Osteoblast (primary cell): ENCODE data around the gene PHETA2. TPM values are rescaled to one million over a fixed set of nuclear protein-coding genes. Genes with fewer than 3 reads are reported as not detected.

Experiments
- DNase-seq: peaks from one replicate; pipeline ENCODE4 v3.0.0; 2011; ENCODE audit warnings: low spot score, mixed read lengths; ENCODE audit not compliant: insufficient read length; ENCODE audit errors: missing footprints
- H2AFZ ChIP-seq: 2 replicates; pipeline ENCODE4 v1.6.0; 2011; ENCODE audit warnings: mild to moderate bottlenecking, low read length
- H3K27ac ChIP-seq: 2 replicates; pipeline ENCODE4 v1.5.1; 2011; ENCODE audit warnings: mild to moderate bottlenecking, low read depth, low read length, moderate library complexity
- H3K27me3 ChIP-seq: 2 replicates; pipeline ENCODE4 v1.6.0; 2012; ENCODE audit warnings: mild to moderate bottlenecking, control low read depth, inconsistent platforms, low read length, moderate library complexity; ENCODE audit not compliant: insufficient read depth
- H3K36me3 ChIP-seq: 2 replicates; pipeline ENCODE4 v1.5.1; 2011; ENCODE audit warnings: mild to moderate bottlenecking, low read length, control low read depth, moderate library complexity; ENCODE audit not compliant: insufficient read depth
- H3K4me1 ChIP-seq: 2 replicates; pipeline ENCODE4 v1.5.1; 2011; ENCODE audit warnings: mild to moderate bottlenecking, low read length, control low read depth, moderate library complexity; ENCODE audit not compliant: insufficient read depth
- H3K4me2 ChIP-seq: 2 replicates; pipeline ENCODE4 v1.6.0; 2011; ENCODE audit warnings: mild to moderate bottlenecking, low read length; ENCODE audit not compliant: insufficient read depth
- H3K4me3 ChIP-seq: fragments of 200-600 bp; sonication (generic); 3 replicates; pipeline ENCODE4 v1.5.1; 2012; ENCODE audit warnings: mild to moderate bottlenecking, low read length, inconsistent platforms; ENCODE audit not compliant: insufficient read depth
- H3K79me2 ChIP-seq: 2 replicates; pipeline ENCODE4 v1.6.0; 2012; ENCODE audit warnings: mild to moderate bottlenecking, low read length, control low read depth, inconsistent platforms; ENCODE audit not compliant: insufficient read depth
- H3K9me3 ChIP-seq: 2 replicates; pipeline ENCODE4 v1.5.1; 2011; ENCODE audit warnings: low read depth, low read length, control low read depth
- H4K20me1 ChIP-seq: 2 replicates; pipeline ENCODE4 v1.6.0; 2012; ENCODE audit warnings: mild to moderate bottlenecking, low read length, control low read depth; ENCODE audit not compliant: insufficient read depth
- total RNA-seq: library from RNA; depleted of rRNA; stranded (reverse); fragments of >200 nt; gene quantifications from 2 replicates; pipeline ENCODE4 v1.2.3, GENCODE V29; 2012
- TF ChIP-seq, protein P1 (sequence below): IDR thresholded peaks from 2 replicates; pipeline ENCODE4 v1.5.1; 2011; ENCODE audit warnings: mild to moderate bottlenecking, low read depth, low read length, moderate library complexity; ENCODE audit errors: extremely low read depth

The PHETA2 gene
- total RNA-seq, 1 donor, result 23.9 TPM

DNA sequence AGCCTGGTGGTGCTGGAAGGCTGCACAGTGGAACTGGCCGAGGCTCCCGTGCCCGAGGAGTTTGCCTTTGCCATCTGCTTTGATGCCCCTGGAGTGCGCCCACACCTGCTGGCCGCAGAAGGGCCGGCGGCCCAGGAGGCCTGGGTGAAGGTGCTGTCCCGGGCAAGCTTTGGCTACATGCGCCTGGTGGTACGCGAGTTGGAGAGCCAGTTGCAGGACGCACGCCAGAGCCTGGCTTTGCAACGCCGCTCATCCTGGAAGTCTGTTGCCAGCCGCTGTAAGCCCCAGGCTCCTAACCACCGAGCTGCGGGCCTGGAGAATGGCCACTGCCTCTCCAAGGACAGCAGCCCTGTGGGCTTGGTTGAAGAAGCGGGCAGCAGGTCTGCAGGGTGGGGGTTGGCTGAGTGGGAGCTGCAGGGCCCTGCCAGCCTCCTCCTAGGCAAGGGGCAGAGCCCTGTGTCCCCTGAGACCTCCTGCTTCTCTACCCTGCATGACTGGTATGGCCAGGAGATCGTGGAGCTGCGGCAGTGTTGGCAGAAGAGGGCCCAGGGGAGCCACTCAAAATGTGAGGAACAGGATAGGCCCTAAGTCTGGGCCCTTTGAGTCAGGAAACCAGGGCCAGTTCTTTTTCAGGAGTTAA lies 3.6 kb downstream of the PHETA2 start:
- H3K27me3 ChIP-seq, result no peaks in the 10 kb centered on the region
- H3K4me3 ChIP-seq, result no peak overlapping the region
- no peak overlapping the region for H2AFZ ChIP-seq
- H3K27ac ChIP-seq, result no peak overlapping the region
- peaks cover 26% of the 10 kb centered on the region for H3K4me1 ChIP-seq
- no peaks in the 10 kb centered on the region for H4K20me1 ChIP-seq
- peaks cover 39% of the 10 kb centered on the region for H3K36me3 ChIP-seq
- DNase-seq, result peak; percentile 69
- peaks cover 35% of the 10 kb centered on the region for H3K79me2 ChIP-seq
- H3K9me3 ChIP-seq, result no peaks in the 10 kb centered on the region
- H3K4me2 ChIP-seq, result no peak overlapping the region
- TF ChIP-seq, protein P1, sequence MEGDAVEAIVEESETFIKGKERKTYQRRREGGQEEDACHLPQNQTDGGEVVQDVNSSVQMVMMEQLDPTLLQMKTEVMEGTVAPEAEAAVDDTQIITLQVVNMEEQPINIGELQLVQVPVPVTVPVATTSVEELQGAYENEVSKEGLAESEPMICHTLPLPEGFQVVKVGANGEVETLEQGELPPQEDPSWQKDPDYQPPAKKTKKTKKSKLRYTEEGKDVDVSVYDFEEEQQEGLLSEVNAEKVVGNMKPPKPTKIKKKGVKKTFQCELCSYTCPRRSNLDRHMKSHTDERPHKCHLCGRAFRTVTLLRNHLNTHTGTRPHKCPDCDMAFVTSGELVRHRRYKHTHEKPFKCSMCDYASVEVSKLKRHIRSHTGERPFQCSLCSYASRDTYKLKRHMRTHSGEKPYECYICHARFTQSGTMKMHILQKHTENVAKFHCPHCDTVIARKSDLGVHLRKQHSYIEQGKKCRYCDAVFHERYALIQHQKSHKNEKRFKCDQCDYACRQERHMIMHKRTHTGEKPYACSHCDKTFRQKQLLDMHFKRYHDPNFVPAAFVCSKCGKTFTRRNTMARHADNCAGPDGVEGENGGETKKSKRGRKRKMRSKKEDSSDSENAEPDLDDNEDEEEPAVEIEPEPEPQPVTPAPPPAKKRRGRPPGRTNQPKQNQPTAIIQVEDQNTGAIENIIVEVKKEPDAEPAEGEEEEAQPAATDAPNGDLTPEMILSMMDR, result no peak

DNA sequence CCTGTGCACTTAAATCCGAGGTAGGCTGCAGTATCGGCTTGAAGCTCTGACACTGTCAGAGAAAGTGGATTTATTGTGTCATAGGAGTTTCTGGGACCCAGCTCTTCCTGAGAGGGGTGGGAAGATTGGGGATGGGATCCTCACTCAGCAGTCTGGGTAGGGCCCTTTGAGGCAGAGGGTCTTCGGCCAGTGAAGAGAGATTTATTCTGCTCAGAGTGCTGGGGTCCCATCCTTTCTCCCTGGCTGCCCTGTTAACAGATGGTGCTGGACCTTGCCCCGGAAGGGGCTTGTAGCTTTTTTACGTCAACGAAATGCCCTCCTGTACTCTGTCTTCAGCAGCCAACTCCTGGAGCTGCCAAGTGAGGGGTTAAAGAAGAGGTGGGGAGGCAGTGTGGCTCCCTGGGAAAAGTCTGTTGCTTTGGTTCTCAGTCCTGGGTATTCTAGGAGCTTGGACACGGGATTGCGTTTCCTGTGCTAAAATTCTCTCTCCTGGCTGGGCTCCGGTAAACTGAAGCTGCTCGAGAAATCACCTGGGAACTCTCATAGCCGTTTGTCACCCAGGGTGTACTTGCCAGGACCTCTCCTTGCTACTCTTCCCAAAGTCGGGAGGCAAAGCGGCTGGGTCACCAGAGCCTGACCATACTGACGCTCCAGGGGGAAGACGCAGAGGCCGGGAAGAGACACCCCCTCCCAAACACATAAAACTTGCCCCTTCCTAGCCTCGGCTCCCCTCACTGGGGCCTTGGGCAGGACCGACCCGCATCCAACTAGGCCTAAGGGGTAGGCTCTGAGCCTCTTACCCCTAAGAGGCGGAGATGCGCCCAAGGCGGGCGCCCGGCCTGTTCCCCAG lies 4.6 kb downstream of the PHETA2 start:
- TF ChIP-seq, protein P1, result no peak
- H2AFZ ChIP-seq, result peak overlapping the region; percentile 75
- H3K9me3 ChIP-seq, result no peaks in the 10 kb centered on the region
- peak overlapping the region; percentile 96 for H3K4me2 ChIP-seq
- no peaks in the 10 kb centered on the region for H3K27me3 ChIP-seq
- H3K27ac ChIP-seq, result peak overlapping the region; percentile 85
- H3K4me1 ChIP-seq, result peaks cover 21% of the 10 kb centered on the region
- peaks cover 47% of the 10 kb centered on the region for H3K36me3 ChIP-seq
- DNase-seq, result peak; percentile 76
- no peaks in the 10 kb centered on the region for H4K20me1 ChIP-seq
- H3K4me3 ChIP-seq, result peak overlapping the region; percentile 90
- H3K79me2 ChIP-seq, result peaks cover 38% of the 10 kb centered on the region

DNA sequence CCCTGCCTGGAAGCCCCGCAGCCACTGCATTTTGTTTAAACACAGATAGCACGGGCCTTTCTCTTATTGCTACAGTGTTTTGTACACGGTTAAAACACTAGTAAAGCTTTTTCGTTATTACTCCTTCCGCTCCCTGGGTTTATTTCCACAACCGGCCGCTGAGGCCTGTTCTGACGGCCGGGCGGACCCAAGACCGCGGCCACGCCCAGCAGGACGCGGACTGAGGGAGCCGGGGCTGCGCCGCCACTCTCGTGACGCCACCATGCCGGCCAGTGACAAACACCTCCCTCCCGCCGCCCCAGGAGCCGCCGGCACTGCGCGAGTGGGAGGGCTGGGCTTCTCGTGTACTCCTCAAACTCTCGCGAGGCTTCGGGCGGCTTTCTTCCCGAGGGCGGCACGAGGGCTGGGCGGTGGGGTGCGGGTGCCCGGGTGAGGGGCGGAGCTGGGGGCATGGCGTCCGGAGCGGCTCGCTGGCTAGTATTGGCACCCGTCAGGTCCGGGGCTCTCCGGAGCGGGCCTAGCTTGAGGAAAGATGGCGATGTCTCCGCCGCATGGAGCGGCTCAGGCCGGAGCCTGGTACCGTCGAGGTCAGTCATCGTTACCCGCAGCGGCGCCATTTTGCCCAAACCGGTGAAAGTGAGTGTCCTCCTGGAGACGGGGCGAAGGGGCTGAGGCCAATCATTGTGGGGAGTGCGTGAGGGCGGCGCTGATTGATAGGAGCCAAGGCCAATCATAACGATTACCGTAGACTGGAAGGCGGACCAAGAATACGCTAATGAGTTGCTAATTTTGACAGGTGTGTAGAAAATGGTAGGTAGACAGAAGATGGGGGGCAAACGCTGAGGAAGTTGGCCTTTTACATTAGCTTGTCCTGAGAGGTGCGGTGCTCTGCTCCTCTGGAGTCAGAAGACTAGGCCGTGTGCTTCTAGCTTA lies 5.5 kb downstream of the PHETA2 start, which contains the start of gene SMDT1:
Gene SMDT1 (plus strand): TSS at position 382 of the 933 bp plus-strand sequence. CDS start 69 bp downstream, at position 451.
- H3K79me2 ChIP-seq, result peaks cover 29% of the 10 kb centered on the region
- H3K27ac ChIP-seq, result peak within 1 kb of the TSS; percentile 85
- peak within 1 kb of the TSS; percentile 90 for H3K4me3 ChIP-seq
- peak within 1 kb of the TSS; percentile 91 for H2AFZ ChIP-seq
- H3K9me3 ChIP-seq, result no peaks in the 10 kb centered on the region
- peaks cover 48% of the 10 kb centered on the region for H3K36me3 ChIP-seq
- H4K20me1 ChIP-seq, result no peaks in the 10 kb centered on the region
- H3K4me2 ChIP-seq, result peak within 1 kb of the TSS; percentile 96
- TF ChIP-seq, protein P1, result no peak
- H3K27me3 ChIP-seq, result no peaks in the 10 kb centered on the region
- H3K4me1 ChIP-seq, result peaks cover 18% of the 10 kb centered on the region
- DNase-seq, result peak; percentile 100
